Naive thymus-derived CD4-positive, alpha-beta T cell (primary cell): ENCODE results near the gene SPINDOC. TPM values are rescaled to one million over a fixed set of nuclear protein-coding genes. Genes with fewer than 3 reads are reported as not detected.

Source experiments
- ATAC-seq: fragments of 150-1000 bp; cut with Tn5 transposase; 2 replicates; pipeline ENCODE4 v1.10.0; 2021; ENCODE audit warnings: mild to moderate bottlenecking, moderate library complexity
- CTCF ChIA-PET: fragments of 350-600 bp; sonication (Branson Sonifier 250); formaldehyde crosslinking; loops from one replicate; lab custom pipeline; 2021; ENCODE audit warnings: antibody characterized with exemption; lab: Charles Lee
- POLR2A ChIA-PET: fragments of 350-600 bp; sonication (Branson Sonifier 250); formaldehyde crosslinking; loops from one replicate; lab custom pipeline; 2021; ENCODE audit warnings: antibody characterized with exemption, inconsistent platforms; lab: Charles Lee
- DNase-seq, 9 donors: peaks; one replicate each; pipeline versions ENCODE4 v3.0.0 to v3.0.0-alpha.2; 2020 to 2022; ENCODE audit warnings: mixed read lengths in 1 of 9
- H3K27ac ChIP-seq: one replicate; pipeline ENCODE4 v1.7.0; 2013; ENCODE audit warnings: mild to moderate bottlenecking, low read depth, low read length, moderate library complexity
- H3K27me3 ChIP-seq, 2 donors: one replicate each; pipeline ENCODE4 v1.7.0; 2013; ENCODE audit warnings: low read length in 2 of 2, mild to moderate bottlenecking in 2 of 2, moderate library complexity in 2 of 2; ENCODE audit not compliant: control insufficient read depth in 2 of 2, insufficient read depth in 2 of 2
- H3K36me3 ChIP-seq, 3 experiments: 1 replicate in 2 of 3; 2 replicates in 1 of 3; pipeline ENCODE4 v1.7.0; 2013; ENCODE audit warnings: low read length in 3 of 3, mild to moderate bottlenecking in 3 of 3, moderate library complexity in 1 of 3; ENCODE audit not compliant: insufficient read depth in 3 of 3, control insufficient read depth in 2 of 3
- H3K4me1 ChIP-seq, 2 donors: one replicate each; pipeline ENCODE4 v1.7.0; 2013; ENCODE audit warnings: low read length in 2 of 2, mild to moderate bottlenecking in 2 of 2, moderate library complexity in 1 of 2; ENCODE audit not compliant: control insufficient read depth in 2 of 2, insufficient read depth in 2 of 2
- H3K4me3 ChIP-seq: 2 replicates; pipeline ENCODE4 v1.7.0; 2013; ENCODE audit warnings: mild to moderate bottlenecking, low read length
- H3K9me3 ChIP-seq, 3 experiments: 1 replicate in 2 of 3; 2 replicates in 1 of 3; pipeline ENCODE4 v1.7.0; 2013; ENCODE audit warnings: low read length in 3 of 3; ENCODE audit not compliant: control insufficient read depth in 2 of 3
- H3K27ac Mint-ChIP-seq, 9 donors: one replicate each; pipeline ENCODE4 v1.8.0; 2020 to 2022; ENCODE audit warnings: mixed read lengths in 9 of 9, mild to moderate bottlenecking in 8 of 9, moderate library complexity in 5 of 9, inconsistent platforms in 2 of 9
- H3K27me3 Mint-ChIP-seq, 5 donors: one replicate each; pipeline ENCODE4 v1.8.0; 2021 to 2022; ENCODE audit warnings: mixed read lengths in 5 of 5, mild to moderate bottlenecking in 1 of 5
- H3K36me3 Mint-ChIP-seq, 5 donors: one replicate each; pipeline ENCODE4 v1.8.0; 2020 to 2022; ENCODE audit warnings: mixed read lengths in 5 of 5, mild to moderate bottlenecking in 3 of 5, inconsistent platforms in 1 of 5
- H3K4me1 Mint-ChIP-seq, 7 donors: one replicate each; pipeline ENCODE4 v1.8.0; 2020 to 2022; ENCODE audit warnings: mixed read lengths in 7 of 7, mild to moderate bottlenecking in 3 of 7, inconsistent platforms in 1 of 7
- H3K4me3 Mint-ChIP-seq, 10 donors: one replicate each; pipeline ENCODE4 v1.8.0; 2020 to 2022; ENCODE audit warnings: mild to moderate bottlenecking in 10 of 10, mixed read lengths in 10 of 10, moderate library complexity in 6 of 10, inconsistent platforms in 2 of 10
- H3K9me3 Mint-ChIP-seq, 11 donors: one replicate each; pipeline ENCODE4 v1.8.0; 2020 to 2022; ENCODE audit warnings: mixed read lengths in 11 of 11, mild to moderate bottlenecking in 4 of 11, inconsistent platforms in 1 of 11, moderate library complexity in 1 of 11
- intact Hi-C, 2 donors: fragments of 100-400 bp; cut with micrococcal nuclease; formaldehyde crosslinking; loops; one replicate each; pipeline ENCODE4 v1.15.1; 2023
- polyA plus RNA-seq, 2 donors: library from polyadenylated mRNA; unstranded; fragments of 300-500 nt; fragmentation: Illumina TruSeq; gene quantifications; one replicate each; pipeline ENCODE4 v1.2.3, GENCODE V29; 2021
- total RNA-seq, 6 experiments: library from RNA in 5 of 6; stranded (reverse) in 5 of 6; gene quantifications; 1 replicate in 5 of 6; 2 replicates in 1 of 6; pipeline ENCODE4 v1.2.3 and lab custom pipeline; 2021 to 2026

Gene SPINDOC
- total and polyA plus RNA-seq, 7 experiments from 2014 or later: 0.22 to 42.2 (median 8.2) TPM

DNA sequence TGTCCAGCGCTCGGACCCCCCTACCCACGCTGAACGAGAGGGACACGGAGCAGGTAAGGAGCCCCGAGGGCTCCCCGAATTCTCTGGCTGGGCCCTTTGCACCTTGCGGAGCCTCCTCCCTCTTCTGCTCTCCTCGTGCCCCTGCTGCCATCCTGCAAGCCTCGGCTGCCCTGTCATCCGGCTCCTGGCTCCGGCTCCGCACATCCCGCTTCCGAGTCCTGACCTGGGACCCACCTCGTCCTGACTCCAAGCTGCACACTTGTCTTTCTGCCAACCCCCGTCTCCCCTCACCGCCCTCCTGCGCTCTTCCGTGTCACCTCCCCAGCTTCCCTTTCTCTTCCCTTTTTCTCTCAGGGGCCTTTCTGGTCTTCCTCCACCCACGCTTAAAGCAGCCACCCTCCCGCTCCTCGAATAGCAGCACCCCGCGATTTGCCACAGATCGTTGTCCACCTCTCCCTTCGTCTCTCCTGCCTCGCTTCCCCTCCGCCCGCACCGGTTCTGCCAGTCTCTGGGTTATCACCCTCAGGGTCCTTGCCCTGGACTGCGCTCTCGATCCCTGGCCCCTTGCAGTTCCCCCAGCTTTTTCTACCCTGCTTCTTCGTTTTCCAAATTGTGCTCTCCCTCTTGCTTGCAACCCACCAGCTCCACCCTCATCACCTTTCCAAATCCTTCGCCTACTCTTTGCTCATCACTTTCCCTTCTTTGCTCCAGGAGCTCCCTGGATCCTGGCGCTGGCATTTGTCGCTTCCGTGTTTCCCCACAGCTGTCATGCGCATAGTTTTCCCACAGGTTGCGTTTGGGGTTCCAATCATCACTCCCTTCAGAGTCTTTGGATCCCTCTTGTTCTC lies 26.5 kb downstream of the SPINDOC start:
- DNase-seq (peak in 5 of 9 donors; percentile 8 to 51 (median 24)), ATAC-seq (no peak)
- Histone ChIP-seq H3K4me1 (peaks cover 35 to 37% of the 10 kb centered on the region in 2 donors), H3K9me3 (no peaks in the 10 kb centered on the region), H3K27me3 (no peaks in the 10 kb centered on the region), H3K4me3 (peak overlapping the region; percentile 87), H3K27ac (peak overlapping the region; percentile 94), H3K36me3 (peaks cover 0 to 19% (median 5%) of the 10 kb centered on the region in 3 experiments)
- ChIA-PET POLR2A (interaction anchor here (0.9 to 4.2 kb wide), 11 partner anchors 23 to 146 kb away, joined by 3 to 32 read pairs (median 4); no protein-coding TSS in a partner anchor), CTCF (interaction anchor here (0.6 to 5.7 kb wide), 10 partner anchors 11 to 105 kb away, joined by 3 to 148 read pairs (median 4); no protein-coding TSS in a partner anchor)
- H3K27me3 Mint-ChIP-seq: no peaks in the 10 kb centered on the region
- peaks cover 47 to 64% (median 60%) of the 10 kb centered on the region in 7 donors for H3K4me1 Mint-ChIP-seq
- H3K27ac Mint-ChIP-seq: peak overlapping the region; percentile 74 to 93 (median 83)
- intact Hi-C loops: loop anchor here (1.0 to 5.0 kb wide), 13 partner anchors 12 to 1872 kb away; partner anchors contain the start of genes CATSPERZ (in 1 of the 2), FTH1 (in 1 of the 2), HNRNPUL2 (in 1 of the 2) and MACROD1 (in 1 of the 2)
- H3K4me3 Mint-ChIP-seq: peak overlapping the region; percentile 86 to 99 (median 90)
- H3K36me3 Mint-ChIP-seq: peaks cover 0 to 21% (median 6%) of the 10 kb centered on the region in 5 donors
- peaks cover 0 to 2% (median 0%) of the 10 kb centered on the region in 11 donors for H3K9me3 Mint-ChIP-seq

DNA sequence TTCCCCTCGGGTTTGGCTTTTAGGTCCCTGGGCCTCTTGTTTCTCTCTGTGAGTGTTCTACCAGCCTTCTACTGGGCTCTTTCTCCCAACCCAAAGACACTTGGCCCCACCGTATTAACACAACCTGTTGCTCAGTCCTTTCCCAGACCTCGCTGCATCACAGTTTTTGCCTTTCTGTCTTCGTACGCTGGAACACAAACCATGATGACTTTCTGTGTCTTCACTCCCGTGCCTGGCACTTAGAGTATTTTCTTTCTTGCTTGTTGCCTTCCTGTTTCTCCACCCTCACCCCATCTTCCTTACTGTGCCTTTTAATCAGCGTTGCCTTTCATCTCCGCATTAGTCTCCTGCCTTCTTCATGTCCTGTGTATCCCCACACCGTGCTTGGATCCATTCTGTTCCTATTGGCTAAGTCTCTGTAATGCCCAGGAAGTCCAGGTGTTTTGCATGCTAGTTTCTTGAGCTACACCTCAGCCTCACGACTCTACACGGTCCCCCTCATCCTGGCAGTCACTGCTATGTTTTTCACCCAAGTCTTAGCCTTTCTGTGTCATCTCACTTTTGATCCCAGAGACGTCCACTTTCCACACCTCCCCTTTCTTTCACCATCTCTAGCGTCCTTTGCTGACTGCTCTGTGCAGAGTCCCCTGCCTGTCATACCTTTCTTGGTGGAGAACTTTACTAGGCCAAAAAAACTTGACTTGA lies 27.3 kb downstream of the SPINDOC start:
- Histone ChIP-seq H3K9me3 (no peaks in the 10 kb centered on the region), H3K36me3 (peaks cover 0 to 21% (median 5%) of the 10 kb centered on the region in 3 experiments), H3K4me1 (peaks cover 43% of the 10 kb centered on the region in 2 donors), H3K27ac (peak overlapping the region; percentile 94), H3K4me3 (peak overlapping the region; percentile 87), H3K27me3 (no peaks in the 10 kb centered on the region)
- Mint-ChIP-seq H3K9me3 (peaks cover 0 to 2% (median 0%) of the 10 kb centered on the region in 11 donors), H3K4me3 (peak overlapping the region; percentile 86 to 99 (median 90)), H3K27ac (peak overlapping the region; percentile 74 to 93 (median 83)), H3K4me1 (peaks cover 50 to 72% (median 67%) of the 10 kb centered on the region in 7 donors), H3K27me3 (no peaks in the 10 kb centered on the region), H3K36me3 (peaks cover 0 to 21% (median 6%) of the 10 kb centered on the region in 5 donors)
- CTCF ChIA-PET: interaction anchor here (0.6 to 2.1 kb wide), 4 partner anchors 10 to 48 kb away, joined by 3 to 6 read pairs (median 4); no protein-coding TSS in a partner anchor
- ATAC-seq (no peak), DNase-seq (peak in 5 of 9 donors; percentile 17 to 37 (median 25))
- POLR2A ChIA-PET: interaction anchor here (1.0 to 4.2 kb wide), 7 partner anchors 23 to 145 kb away, joined by 3 to 32 read pairs (median 4); no protein-coding TSS in a partner anchor
- intact Hi-C loops: loop anchor here (1.0 kb wide), 2 partner anchors 11 to 26 kb away; no protein-coding TSS in a partner anchor

DNA sequence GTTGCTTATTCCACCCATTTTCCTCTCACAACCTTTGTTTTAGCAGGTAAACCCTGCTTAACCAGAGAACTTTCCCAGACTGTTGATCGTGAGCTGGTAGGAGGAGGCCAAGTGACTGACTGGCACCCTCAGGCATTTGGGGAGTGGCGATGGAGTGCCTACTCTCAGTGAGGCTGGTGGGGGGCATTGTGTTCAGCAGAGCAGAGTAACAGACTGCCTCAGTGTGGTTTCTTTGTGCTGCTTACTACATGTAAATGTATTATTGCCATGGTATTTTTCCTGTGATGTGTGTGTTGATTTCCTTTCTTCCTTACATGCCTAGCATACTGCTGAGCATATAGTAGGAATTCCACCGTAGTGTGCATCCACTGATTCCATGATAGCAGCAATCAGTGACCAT lies 28.3 kb downstream of the SPINDOC start:
- Mint-ChIP-seq H3K9me3 (peaks cover 0 to 2% (median 0%) of the 10 kb centered on the region in 11 donors), H3K27ac (peak overlapping the region in 8 of 9 donors; percentile 74 to 93 (median 80)), H3K27me3 (no peaks in the 10 kb centered on the region), H3K4me1 (peaks cover 56 to 79% (median 74%) of the 10 kb centered on the region in 7 donors), H3K36me3 (peaks cover 0 to 23% (median 6%) of the 10 kb centered on the region in 5 donors), H3K4me3 (peak overlapping the region; percentile 86 to 99 (median 90))
- ChIA-PET POLR2A (interaction anchor here (0.6 to 1.2 kb wide), 2 partner anchors 20 to 82 kb away, joined by 3 read pairs; no protein-coding TSS in a partner anchor), CTCF (interaction anchor here (0.9 to 1.7 kb wide), 4 partner anchors 59 to 102 kb away, joined by 3 read pairs; partner anchors contain the start of gene ZFTA)
- ATAC-seq: no peak
- Histone ChIP-seq H3K27ac (peak overlapping the region; percentile 94), H3K4me1 (peaks cover 43% of the 10 kb centered on the region in 2 donors), H3K9me3 (no peaks in the 10 kb centered on the region), H3K27me3 (no peaks in the 10 kb centered on the region), H3K36me3 (peaks cover 0 to 21% (median 5%) of the 10 kb centered on the region in 3 experiments), H3K4me3 (peak overlapping the region; percentile 87)
- intact Hi-C loops: no loop called here
- no peak for DNase-seq

DNA sequence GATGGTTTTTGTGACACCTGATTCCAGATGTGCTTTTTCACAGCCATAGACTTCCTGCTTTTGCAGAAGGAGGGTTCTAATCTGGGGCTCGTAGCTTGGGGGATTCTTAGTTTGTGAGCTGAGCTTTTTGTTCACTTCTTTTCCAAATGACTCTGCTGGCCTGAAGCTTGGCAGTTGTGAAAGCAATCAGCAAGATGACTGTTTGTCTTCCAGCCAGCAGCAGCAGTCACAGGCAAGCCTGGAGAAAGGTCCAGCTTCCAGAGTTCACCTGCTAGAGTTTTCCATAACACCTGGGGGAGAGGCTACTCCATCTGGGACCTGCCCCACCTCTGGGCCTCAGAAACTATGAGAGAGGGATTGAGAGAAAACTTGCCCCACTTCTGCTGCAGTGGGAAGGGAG lies 29.8 kb downstream of the SPINDOC start:
- Mint-ChIP-seq H3K27me3 (no peaks in the 10 kb centered on the region), H3K27ac (peak overlapping the region; percentile 3 to 83 (median 72)), H3K36me3 (peaks cover 0 to 28% (median 6%) of the 10 kb centered on the region in 5 donors), H3K4me1 (peaks cover 56 to 78% (median 75%) of the 10 kb centered on the region in 7 donors), H3K4me3 (peak overlapping the region in 9 of 10 donors; percentile 14 to 99 (median 45)), H3K9me3 (peaks cover 0 to 2% (median 0%) of the 10 kb centered on the region in 11 donors)
- ATAC-seq: no peak
- Histone ChIP-seq H3K27ac (peak overlapping the region; percentile 30), H3K4me3 (no peak overlapping the region), H3K4me1 (peaks cover 34 to 39% of the 10 kb centered on the region in 2 donors), H3K36me3 (peaks cover 0 to 21% (median 5%) of the 10 kb centered on the region in 3 experiments), H3K27me3 (no peaks in the 10 kb centered on the region), H3K9me3 (no peaks in the 10 kb centered on the region)
- DNase-seq: no peak
- intact Hi-C loops: no loop called here
- CTCF ChIA-PET: interaction anchor here (0.5 to 1.8 kb wide), 5 partner anchors 26 to 269 kb away, joined by 3 to 9 read pairs (median 3); no protein-coding TSS in a partner anchor
- POLR2A ChIA-PET: interaction anchor here (0.6 to 1.2 kb wide), 5 partner anchors 14 to 986 kb away, joined by 3 to 5 read pairs (median 3); no protein-coding TSS in a partner anchor

DNA sequence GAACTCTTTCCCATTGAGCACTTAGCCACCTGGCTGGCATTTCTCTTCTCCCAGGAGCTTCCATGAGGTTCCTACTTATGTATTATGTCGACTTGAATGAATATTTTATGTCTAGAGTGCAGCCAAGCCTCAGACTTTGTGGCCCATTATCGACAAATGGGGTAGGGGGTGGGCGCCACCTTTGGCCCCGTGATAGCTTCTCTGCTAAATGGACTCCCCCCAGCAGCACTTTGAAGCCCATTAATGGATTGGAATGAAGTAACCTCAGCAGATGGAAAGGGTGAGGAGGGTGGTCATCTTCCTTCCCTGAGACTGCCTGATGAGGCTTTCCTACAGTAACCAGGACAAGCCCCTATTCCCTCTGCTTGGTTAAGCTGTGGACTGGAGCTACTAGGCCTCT lies 31.6 kb downstream of the SPINDOC start:
- intact Hi-C loops: no loop called here
- Histone ChIP-seq H3K9me3 (no peaks in the 10 kb centered on the region), H3K4me1 (peaks cover 34 to 41% of the 10 kb centered on the region in 2 donors), H3K27ac (peak overlapping the region; percentile 17), H3K36me3 (peaks cover 0 to 17% (median 5%) of the 10 kb centered on the region in 3 experiments), H3K4me3 (no peak overlapping the region), H3K27me3 (no peaks in the 10 kb centered on the region)
- peaks cover 62 to 88% (median 82%) of the 10 kb centered on the region in 7 donors for H3K4me1 Mint-ChIP-seq
- peak overlapping the region in 5 of 9 donors; percentile 49 to 67 (median 62) for H3K27ac Mint-ChIP-seq
- no peaks in the 10 kb centered on the region for H3K27me3 Mint-ChIP-seq
- ATAC-seq (peak; percentile 8), DNase-seq (no peak)
- peaks cover 0 to 29% (median 5%) of the 10 kb centered on the region in 5 donors for H3K36me3 Mint-ChIP-seq
- ChIA-PET CTCF (interaction anchor here (0.9 kb wide), 1 partner anchor 62 kb away, joined by 4 read pairs; no protein-coding TSS in a partner anchor), POLR2A (interaction anchor here (1.0 to 2.0 kb wide), 3 partner anchors 11 to 44 kb away, joined by 3 to 5 read pairs (median 3); no protein-coding TSS in a partner anchor)
- peak overlapping the region in 3 of 10 donors; percentile 10 to 20 (median 17) for H3K4me3 Mint-ChIP-seq
- H3K9me3 Mint-ChIP-seq: peaks cover 0 to 1% (median 0%) of the 10 kb centered on the region in 11 donors
